Neuronal stem cell (in vitro differentiated cells): ENCODE data around the gene APOBR.

Experiments used
- DNase-seq: peaks from one replicate; pipeline ENCODE4 v3.0.0-alpha.2; 2013; ENCODE audit warnings: low spot score
- H2AFZ ChIP-seq: one replicate; pipeline ENCODE4 v1.6.1; 2013; ENCODE audit warnings: mild to moderate bottlenecking, low read length, inconsistent platforms
- H2AK5ac ChIP-seq: 2 replicates; pipeline ENCODE4 v1.6.1; 2013; ENCODE audit warnings: low read depth, mild to moderate bottlenecking, inconsistent platforms, low read length, moderate library complexity, mixed read lengths
- H2BK120ac ChIP-seq: 2 replicates; pipeline ENCODE4 v1.6.1; 2013; ENCODE audit warnings: low read depth, mild to moderate bottlenecking, inconsistent platforms, low read length, moderate library complexity, mixed read lengths
- H2BK12ac ChIP-seq: one replicate; pipeline ENCODE4 v1.6.1; 2013; ENCODE audit warnings: low read length, inconsistent platforms
- H2BK15ac ChIP-seq: 2 replicates; pipeline ENCODE4 v1.6.1; 2013; ENCODE audit warnings: mild to moderate bottlenecking, low read length, inconsistent platforms, mixed read lengths
- H2BK5ac ChIP-seq: one replicate; pipeline ENCODE4 v1.6.1; 2013; ENCODE audit warnings: inconsistent platforms, mild to moderate bottlenecking, low read length, moderate library complexity
- H3K14ac ChIP-seq: one replicate; pipeline ENCODE4 v1.6.1; 2013; ENCODE audit warnings: low read length, inconsistent platforms
- H3K18ac ChIP-seq: 2 replicates; pipeline ENCODE4 v1.6.1; 2013; ENCODE audit warnings: low read length, inconsistent platforms
- H3K23ac ChIP-seq: 2 replicates; pipeline ENCODE4 v1.6.1; 2013; ENCODE audit warnings: low read depth, mild to moderate bottlenecking, mixed read lengths, low read length, inconsistent platforms; ENCODE audit not compliant: poor library complexity
- H3K27ac ChIP-seq: replicated peaks from 3 replicates; pipeline ENCODE4 v1.5.1; 2013; ENCODE audit warnings: low read length, inconsistent platforms
- H3K27me3 ChIP-seq, 3 experiments: 2 replicates each; pipeline ENCODE4 v1.6.1; 2013; ENCODE audit warnings: low read length in 3 of 3, mild to moderate bottlenecking in 2 of 3, inconsistent platforms in 1 of 3, low read depth in 1 of 3, mixed read lengths in 1 of 3, moderate library complexity in 1 of 3; ENCODE audit not compliant: control insufficient read depth in 3 of 3, insufficient read depth in 3 of 3
- H3K36me3 ChIP-seq, 2 donors: replicated peaks in 1 of 2; 2 replicates each; pipeline ENCODE4 v1.6.1; 2013; ENCODE audit warnings: low read length in 2 of 2; ENCODE audit not compliant: control insufficient read depth in 2 of 2, insufficient read depth in 2 of 2
- H3K4ac ChIP-seq: 2 replicates; pipeline ENCODE4 v1.6.1; 2013; ENCODE audit warnings: inconsistent platforms, mild to moderate bottlenecking, low read length, moderate library complexity
- H3K4me1 ChIP-seq, 2 donors: 1 replicate in 1 of 2; 2 replicates in 1 of 2; pipeline ENCODE4 v1.6.1; 2013; ENCODE audit warnings: low read length in 2 of 2, low read depth in 1 of 2; ENCODE audit not compliant: control insufficient read depth in 2 of 2, insufficient read depth in 1 of 2
- H3K4me2 ChIP-seq: one replicate; pipeline ENCODE4 v1.6.1; 2013; ENCODE audit warnings: mild to moderate bottlenecking, low read length, inconsistent platforms; ENCODE audit not compliant: insufficient read depth, poor library complexity, severe bottlenecking
- H3K4me3 ChIP-seq, 2 donors: 2 replicates each; pipeline ENCODE4 v1.5.1; 2013; ENCODE audit warnings: low read length in 2 of 2, mild to moderate bottlenecking in 2 of 2, inconsistent platforms in 1 of 2, moderate library complexity in 1 of 2
- H3K79me1 ChIP-seq: one replicate; pipeline ENCODE4 v1.6.1; 2013; ENCODE audit warnings: low read depth, mild to moderate bottlenecking, inconsistent platforms, low read length, moderate library complexity
- H3K9ac ChIP-seq: one replicate; pipeline ENCODE4 v1.6.1; 2013; ENCODE audit warnings: mild to moderate bottlenecking, low read depth, low read length, inconsistent platforms; ENCODE audit not compliant: poor library complexity
- H3K9me3 ChIP-seq, 2 donors: replicated peaks in 1 of 2; 2 replicates each; pipeline versions ENCODE3 to v1.6.1; 2013; ENCODE audit warnings: low read length in 2 of 2, mild to moderate bottlenecking in 2 of 2, inconsistent platforms in 1 of 2, low read depth in 1 of 2, mixed read lengths in 1 of 2, moderate library complexity in 1 of 2; ENCODE audit not compliant: control insufficient read depth in 2 of 2, insufficient read depth in 1 of 2
- H4K8ac ChIP-seq: one replicate; pipeline ENCODE4 v1.6.1; 2013; ENCODE audit warnings: low read depth, mild to moderate bottlenecking, inconsistent platforms, low read length, moderate library complexity
- H4K91ac ChIP-seq: one replicate; pipeline ENCODE4 v1.6.1; 2013; ENCODE audit warnings: low read length, low read depth, mild to moderate bottlenecking, inconsistent platforms; ENCODE audit not compliant: poor library complexity
- WGBS, 2 donors: extraction: QIAGEN DNeasy Blood & Tissue Kit; methylation state at CpG; one replicate each; pipeline ENCODE4 v1.1.7; 2013; ENCODE audit warnings: missing lambda C conversion rate in 2 of 2, mixed read lengths in 1 of 2; ENCODE audit not compliant: insufficient read length in 2 of 2, insufficient replicate concordance in 1 of 2; ENCODE audit errors: extremely low coverage in 2 of 2; 5-methylcytosine and 5-hydroxymethylcytosine counted together

The APOBR gene

GRCh38 chr16:28495795-28496749 is 1.6 kb downstream of the APOBR start:
- Histone ChIP-seq H3K18ac (no peak overlapping the region), H2AK5ac (peak overlapping the region; percentile 92), H2BK15ac (peak overlapping the region; percentile 62), H4K8ac (no peak overlapping the region), H4K91ac (no peak overlapping the region), H3K14ac (peak overlapping the region; percentile 56), H2BK5ac (peak overlapping the region; percentile 10), H2AFZ (peak overlapping the region; percentile 82), H3K27ac (no peak overlapping the region), H3K4me2 (no peak overlapping the region), H3K4ac (peak overlapping the region; percentile 81), H3K4me1 (no peaks in the 10 kb centered on the region), H2BK120ac (no peak overlapping the region), H2BK12ac (peak overlapping the region; percentile 36), H3K79me1 (peaks cover 2% of the 10 kb centered on the region), H3K4me3 (peak overlapping the region in 1 of 2 donors; percentile 12), H3K36me3 (no peaks in the 10 kb centered on the region), H3K27me3 (peaks cover 0 to 22% (median 0%) of the 10 kb centered on the region in 3 experiments), H3K9ac (peak overlapping the region; percentile 10), H3K23ac (no peak overlapping the region), H3K9me3 (no peaks in the 10 kb centered on the region)
- WGBS, 2 donors = no CpG with 5 or more reads among the region's 20 CpGs
- DNase-seq = no peak

GRCh38 chr16:28496844-28497243 is 2.4 kb downstream of the APOBR start:
- Histone ChIP-seq H3K23ac (no peak overlapping the region), H3K4me3 (no peak overlapping the region), H2BK120ac (no peak overlapping the region), H2BK5ac (peak overlapping the region; percentile 10), H3K9me3 (no peaks in the 10 kb centered on the region), H4K91ac (no peak overlapping the region), H3K36me3 (no peaks in the 10 kb centered on the region), H3K9ac (no peak overlapping the region), H2AK5ac (peak overlapping the region; percentile 24), H2BK15ac (no peak overlapping the region), H3K79me1 (peaks cover 2% of the 10 kb centered on the region), H3K4me1 (no peaks in the 10 kb centered on the region), H3K4me2 (no peak overlapping the region), H4K8ac (no peak overlapping the region), H2AFZ (peak overlapping the region; percentile 82), H3K27me3 (peaks cover 0 to 22% (median 4%) of the 10 kb centered on the region in 3 experiments), H2BK12ac (no peak overlapping the region), H3K18ac (no peak overlapping the region), H3K4ac (peak overlapping the region; percentile 81), H3K27ac (no peak overlapping the region), H3K14ac (no peak overlapping the region)
- no CpG with 5 or more reads among the region's 19 CpGs for WGBS, 2 donors
- no peak for DNase-seq

- Histone ChIP-seq H2AFZ (peak overlapping the region; percentile 82), H3K9me3 (no peaks in the 10 kb centered on the region), H3K18ac (no peak overlapping the region), H2AK5ac (peak overlapping the region; percentile 70), H3K4me3 (no peak overlapping the region), H3K9ac (no peak overlapping the region), H2BK120ac (no peak overlapping the region), H3K79me1 (peaks cover 2% of the 10 kb centered on the region), H3K4me2 (no peak overlapping the region), H2BK5ac (no peak overlapping the region), H3K36me3 (no peaks in the 10 kb centered on the region), H3K14ac (no peak overlapping the region), H4K91ac (no peak overlapping the region), H3K4ac (no peak overlapping the region), H3K27me3 (peaks cover 0 to 22% (median 4%) of the 10 kb centered on the region in 3 experiments), H4K8ac (no peak overlapping the region), H2BK12ac (peak overlapping the region; percentile 58), H2BK15ac (peak overlapping the region; percentile 58), H3K27ac (no peak overlapping the region), H3K23ac (no peak overlapping the region), H3K4me1 (no peaks in the 10 kb centered on the region)
- no peak for DNase-seq
- WGBS, 2 donors = no CpG with 5 or more reads among the region's 9 CpGs
Observed at GRCh38 chr16:28497386-28497785, 2.9 kb downstream of the APOBR start.

- Histone ChIP-seq H2BK12ac (peak overlapping the region; percentile 58), H3K4ac (no peak overlapping the region), H3K4me3 (no peak overlapping the region), H2BK120ac (no peak overlapping the region), H3K36me3 (no peaks in the 10 kb centered on the region), H3K79me1 (peaks cover 2% of the 10 kb centered on the region), H4K91ac (no peak overlapping the region), H3K18ac (no peak overlapping the region), H3K9me3 (no peaks in the 10 kb centered on the region), H2BK15ac (peak overlapping the region; percentile 58), H3K4me2 (no peak overlapping the region), H4K8ac (no peak overlapping the region), H3K9ac (no peak overlapping the region), H3K23ac (no peak overlapping the region), H3K14ac (peak overlapping the region; percentile 63), H2BK5ac (no peak overlapping the region), H3K27me3 (peaks cover 0 to 22% (median 4%) of the 10 kb centered on the region in 3 experiments), H2AK5ac (peak overlapping the region; percentile 70), H3K27ac (no peak overlapping the region), H3K4me1 (no peaks in the 10 kb centered on the region), H2AFZ (peak overlapping the region; percentile 29)
- no CpG with 5 or more reads among the region's 33 CpGs for WGBS, 2 donors
- no peak for DNase-seq
Observed at GRCh38 chr16:28497861-28498599, 3.6 kb downstream of the APOBR start.
